Suppressor macrophage treated with lipopolysaccharide for 1 hour (primary cell): ENCODE results near the gene C22orf15.

Experiments used
- DNase-seq, 3 donors: peaks; one replicate each; pipeline ENCODE4 v3.0.0-alpha.2; 2020 to 2022

C22orf15 gene

GRCh38 chr22:23789638-23790037 is 26.8 kb downstream of the C22orf15 start:
- no peak for DNase-seq

GRCh38 chr22:23790819-23791737 is 28.3 kb downstream of the C22orf15 start:
- DNase-seq: no peak

GRCh38 chr22:23791738-23792645 is 29.2 kb downstream of the C22orf15 start:
- DNase-seq: no peak

- DNase-seq: no peak
Measured at GRCh38 chr22:23793326-23793725, 30.5 kb downstream of the C22orf15 start.

- DNase-seq: no peak
Measured at GRCh38 chr22:23796461-23796860, 33.7 kb downstream of the C22orf15 start.

- DNase-seq: no peak
Measured at GRCh38 chr22:23800297-23801237, 37.8 kb downstream of the C22orf15 start.

- no peak for DNase-seq
Measured at GRCh38 chr22:23801238-23801821, 38.5 kb downstream of the C22orf15 start.

- no peak for DNase-seq
Measured at GRCh38 chr22:23801886-23802377, 39.1 kb downstream of the C22orf15 start.

- DNase-seq: no peak
Measured at GRCh38 chr22:23803001-23803819, 40.4 kb downstream of the C22orf15 start.

GRCh38 chr22:23804781-23805291 is 42.0 kb downstream of the C22orf15 start:
- no peak for DNase-seq

GRCh38 chr22:23806837-23807236 is 44.0 kb downstream of the C22orf15 start:
- peak in 1 of 3 donors; percentile 5 for DNase-seq

- no peak for DNase-seq
Measured at GRCh38 chr22:23812378-23812777, 49.6 kb downstream of the C22orf15 start.
